Thyroid gland (tissue), 4 donors: Measurements from ENCODE around the gene SPG21. TPM values are rescaled to one million over a fixed set of nuclear protein-coding genes. Genes with fewer than 3 reads are reported as not detected.

Experiments
- DNase-seq, 2 donors: peaks; one replicate each; pipeline ENCODE4 v3.0.0-alpha.2; 2019
- H3K27ac ChIP-seq, 3 donors: fragments of 200-600 bp; sonication (generic); 1 replicate in 2 of 3; 2 replicates in 1 of 3; pipeline ENCODE4 v1.5.1; 2016 to 2019; ENCODE audit warnings: mild to moderate bottlenecking in 1 of 3, moderate library complexity in 1 of 3
- H3K27me3 ChIP-seq: fragments of 200-600 bp; sonication (generic); one replicate; pipeline ENCODE4 v1.5.1; 2019
- H3K36me3 ChIP-seq, 2 donors: fragments of 200-600 bp; sonication (generic); one replicate each; pipeline ENCODE4 v1.5.1; 2016 to 2019
- H3K4me1 ChIP-seq, 2 donors: fragments of 200-600 bp; sonication (generic); one replicate each; pipeline ENCODE4 v1.5.1; 2017 to 2019
- H3K4me3 ChIP-seq, 3 donors: fragments of 200-600 bp; sonication (generic); replicated peaks in 1 of 3; 1 replicate in 2 of 3; 2 replicates in 1 of 3; pipeline ENCODE4 v1.5.1; 2016; ENCODE audit warnings: mild to moderate bottlenecking in 1 of 3
- H3K9me3 ChIP-seq: fragments of 200-600 bp; sonication (generic); one replicate; pipeline ENCODE4 v1.5.1; 2017
- CTCF ChIP-seq, 6 experiments: fragments of 200-600 bp in 3 of 6; fragments of 450-650 bp in 3 of 6; sonication (generic) in 3 of 6; IDR thresholded peaks; one replicate each; pipeline ENCODE4 v1.5.1; 2016 to 2019; ENCODE audit warnings: antibody characterized with exemption in 6 of 6, mild to moderate bottlenecking in 2 of 6, inconsistent platforms in 1 of 6, moderate library complexity in 1 of 6
- POLR2A ChIP-seq, 2 donors: fragments of 450-650 bp; IDR thresholded peaks; one replicate each; pipeline ENCODE4 v1.6.1; 2017; ENCODE audit warnings: antibody characterized with exemption in 2 of 2, mild to moderate bottlenecking in 2 of 2, moderate library complexity in 1 of 2
- WGBS, 2 donors: methylation state at CpG; one replicate each; pipeline ENCODE4 v1.1.5; 2017; 5-methylcytosine and 5-hydroxymethylcytosine counted together
- intact Hi-C: fragments of 100-400 bp; cut with DNase I; formaldehyde crosslinking; loops from one replicate; pipeline ENCODE4 v1.15.1; 2023
- total RNA-seq, 4 donors: library from RNA; depleted of rRNA; stranded (reverse); fragments of >200 nt; gene quantifications; one replicate each; pipeline ENCODE4 v1.2.3, GENCODE V29; 2016

The SPG21 gene
- total RNA-seq, 4 donors from 2014 or later: 119 to 149 (median 122) TPM

- Histone ChIP-seq H3K36me3 (no peaks in the 10 kb centered on the region), H3K9me3 (no peaks in the 10 kb centered on the region), H3K4me3 (no peak overlapping the region), H3K27me3 (no peaks in the 10 kb centered on the region), H3K4me1 (peaks cover 0 to 1% of the 10 kb centered on the region in 2 donors), H3K27ac (no peak overlapping the region)
- intact Hi-C loops: no loop called here
- WGBS, 2 donors: 31 to 32% methylated on average over 4 of the region's 4 CpGs
- peak in 3 of 6 experiments; percentile 17 to 25 (median 25) for TF ChIP-seq CTCF (IDR thresholded peaks at IDR 0.05)
- TF ChIP-seq POLR2A (IDR thresholded peaks at IDR 0.05): no peak
- no peak for DNase-seq
These were observed 44.0 kb upstream of the SPG21 start for GRCh38 chr15:65033659-65034269.

DNA sequence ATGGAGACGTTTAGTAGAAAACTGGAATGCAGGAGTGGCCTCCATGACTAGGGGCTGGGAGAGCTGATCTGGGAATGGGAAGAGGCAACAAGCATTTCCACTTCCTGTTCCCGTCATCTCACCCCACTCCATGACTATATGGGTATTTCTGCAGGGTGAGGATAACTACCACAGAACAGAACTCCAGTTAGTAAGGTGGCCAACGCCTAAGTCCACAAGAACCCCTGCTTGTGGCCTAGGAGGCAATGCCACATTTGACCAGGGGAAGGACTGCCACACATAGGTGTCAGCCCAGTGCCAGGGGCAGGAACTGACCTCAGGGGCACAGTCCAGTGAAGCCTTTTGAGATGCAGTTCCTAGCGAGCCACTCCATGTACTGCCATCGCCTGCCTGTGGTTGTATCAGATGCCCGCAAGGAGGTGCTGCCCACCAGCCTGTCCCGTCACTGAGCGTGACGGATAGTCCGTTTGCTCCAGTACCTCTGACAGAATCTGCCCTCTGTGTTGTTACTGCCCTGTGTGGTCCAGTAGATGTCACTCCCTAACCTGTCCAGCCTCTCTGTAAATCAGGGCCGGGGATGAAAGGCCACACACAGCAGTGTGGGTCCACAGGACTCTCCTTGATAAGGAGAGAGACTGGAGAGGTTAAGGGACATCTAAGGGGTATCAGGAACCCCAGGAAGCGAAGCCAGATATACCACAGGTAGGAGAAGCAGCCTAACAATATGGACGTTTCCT is 43.3 kb upstream of the SPG21 start:
- no peak overlapping the region for H3K4me3 ChIP-seq
- peaks cover 8 to 9% of the 10 kb centered on the region in 2 donors for H3K4me1 ChIP-seq
- DNase-seq: peak; percentile 75 to 76
- no peaks in the 10 kb centered on the region for H3K9me3 ChIP-seq
- WGBS, 2 donors: 29 to 42% methylated on average over 6 to 13 of the region's 13 CpGs
- intact Hi-C loops: no loop called here
- no peak overlapping the region for H3K27ac ChIP-seq
- TF ChIP-seq POLR2A (IDR thresholded peaks at IDR 0.05) (no peak), CTCF (IDR thresholded peaks at IDR 0.05) (peak; percentile 35 to 71 (median 69))
- no peaks in the 10 kb centered on the region for H3K36me3 ChIP-seq
- no peaks in the 10 kb centered on the region for H3K27me3 ChIP-seq

- Histone ChIP-seq H3K4me3 (peak overlapping the region in 1 of 3 donors; percentile 88), H3K4me1 (peaks cover 10 to 13% of the 10 kb centered on the region in 2 donors), H3K36me3 (peaks cover 0 to 9% of the 10 kb centered on the region in 2 donors), H3K27ac (no peak overlapping the region), H3K27me3 (no peaks in the 10 kb centered on the region), H3K9me3 (no peaks in the 10 kb centered on the region)
- TF ChIP-seq POLR2A (IDR thresholded peaks at IDR 0.05) (no peak), CTCF (IDR thresholded peaks at IDR 0.05) (no peak)
- WGBS, 2 donors: 63 to 66% methylated on average over 12 of the region's 12 CpGs
- intact Hi-C loops: no loop called here
- DNase-seq: no peak
These were observed 40.1 kb upstream of the SPG21 start for GRCh38 chr15:65029736-65030208.

DNA sequence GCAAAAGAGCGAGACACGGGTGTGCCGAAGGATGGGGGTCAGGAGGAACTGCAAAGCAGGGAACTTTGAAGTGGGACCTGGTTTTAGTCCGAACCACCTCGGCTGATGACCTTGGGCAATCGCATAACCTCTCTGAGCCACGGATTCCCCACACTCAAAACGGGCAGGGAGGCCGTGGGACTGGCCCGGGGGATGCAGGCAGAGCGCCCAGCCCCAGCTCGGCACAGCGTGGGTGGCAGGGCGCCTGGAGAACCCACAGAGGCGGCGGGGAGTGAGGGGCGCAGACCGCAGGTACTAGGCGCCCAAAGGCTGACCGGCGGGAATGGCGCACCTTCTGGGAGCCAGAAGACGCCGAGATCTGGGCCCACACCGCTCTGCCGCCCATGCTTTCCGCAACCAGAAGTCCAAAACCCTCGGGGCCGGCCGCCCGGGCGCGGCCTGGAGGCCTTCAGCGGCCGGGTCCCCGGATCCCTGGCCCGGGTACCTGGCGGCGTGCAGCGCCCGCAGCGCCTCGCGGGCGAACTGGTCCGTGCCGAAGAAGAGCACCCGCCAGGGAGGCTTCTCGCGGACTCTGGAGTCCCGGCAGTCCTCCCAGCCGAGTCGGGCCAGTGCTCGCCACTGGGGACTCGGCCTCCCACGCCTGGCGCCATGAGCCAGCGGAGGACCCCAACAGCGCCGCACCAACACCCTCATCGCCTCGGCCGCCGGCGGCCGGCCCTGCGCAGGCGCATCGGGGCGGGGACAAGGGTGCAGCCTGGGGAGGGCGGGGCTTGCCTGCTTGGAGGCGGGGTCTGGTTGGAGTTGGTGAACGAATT is 39.4 kb upstream of the SPG21 start, which contains the start of gene MTFMT:
Gene MTFMT (minus strand): TSS at position 719 of the 815 bp plus-strand sequence. CDS start 26 bp downstream, at position 693.
- peaks cover 5 to 9% of the 10 kb centered on the region in 2 donors for H3K36me3 ChIP-seq
- peak; percentile 92 to 93 for DNase-seq
- H3K27ac ChIP-seq: peak within 1 kb of the TSS in 2 of 3 donors; percentile 46 to 58
- no peaks in the 10 kb centered on the region for H3K27me3 ChIP-seq
- WGBS, 2 donors: 1% methylated on average over 27 to 34 of the region's 73 CpGs
- intact Hi-C loops: no loop called here
- H3K4me3 ChIP-seq: peak within 1 kb of the TSS; percentile 68 to 94 (median 88)
- H3K9me3 ChIP-seq: no peaks in the 10 kb centered on the region
- TF ChIP-seq CTCF (IDR thresholded peaks at IDR 0.05): peak in 1 of 6 experiments; percentile 14
- peak; percentile 83 to 97 for TF ChIP-seq POLR2A (IDR thresholded peaks at IDR 0.05)
- peaks cover 10 to 13% of the 10 kb centered on the region in 2 donors for H3K4me1 ChIP-seq
